NCI-H446 treated with DMSO at 0.1 percent for 48 hours (cell line): ENCODE results near the gene PSORS1C1.
"Not testable (repeated sequence)": the region's sequence is repeated elsewhere in the genome, so short reads cannot be mapped to it uniquely, and the experiment has no call there.

ENCODE experiments used
- DNase-seq: peaks from one replicate; lab custom pipeline; 2025; lab: John Stamatoyannopoulos, UW

PSORS1C1 gene

GRCh38 chr6:31178143-31179041 lies 63.8 kb downstream of the PSORS1C1 start:
- DNase-seq = no peak

GRCh38 chr6:31179042-31179386 lies 64.4 kb downstream of the PSORS1C1 start:
- no peak for DNase-seq

- no peak for DNase-seq
Observed at GRCh38 chr6:31179896-31180295, 65.3 kb downstream of the PSORS1C1 start.

GRCh38 chr6:31180500-31180899 lies 65.9 kb downstream of the PSORS1C1 start:
- no peak for DNase-seq

- not testable (repeated sequence) for DNase-seq
Observed at GRCh38 chr6:31183287-31183686, 68.7 kb downstream of the PSORS1C1 start.

GRCh38 chr6:31183859-31184258 lies 69.3 kb downstream of the PSORS1C1 start:
- not testable (repeated sequence) for DNase-seq

- DNase-seq = not testable (repeated sequence)
Observed at GRCh38 chr6:31185695-31186051, 71.1 kb downstream of the PSORS1C1 start.

GRCh38 chr6:31186052-31186734 lies 71.6 kb downstream of the PSORS1C1 start:
- DNase-seq = no peak

- DNase-seq = no peak
Observed at GRCh38 chr6:31187780-31188194, 73.2 kb downstream of the PSORS1C1 start.

- not testable (repeated sequence) for DNase-seq
Observed at GRCh38 chr6:31189223-31189622, 74.6 kb downstream of the PSORS1C1 start.
